T-helper 17 cell (primary cell): ENCODE results near the gene IGF2BP3. TPM values are rescaled to one million over a fixed set of nuclear protein-coding genes. Genes with fewer than 3 reads are reported as not detected.
"Not testable (repeated sequence)": the region's sequence is repeated elsewhere in the genome, so short reads cannot be mapped to it uniquely, and the experiment has no call there.

Experiments
- ATAC-seq: fragments of 150-1000 bp; cut with Tn5 transposase; 2 replicates; pipeline ENCODE4 v1.10.0; 2021; ENCODE audit warnings: mild to moderate bottlenecking, moderate library complexity
- DNase-seq, 3 donors: peaks; one replicate each; pipeline versions ENCODE4 v3.0.0 to v3.0.0-alpha.2; 2020 to 2021
- H3K9me3 ChIP-seq: one replicate; pipeline ENCODE4 v1.7.0; 2013; ENCODE audit warnings: low read length, mild to moderate bottlenecking; ENCODE audit not compliant: control insufficient read depth, poor library complexity, severe bottlenecking
- H3K27ac Mint-ChIP-seq: one replicate; pipeline ENCODE4 v1.8.0; 2022; ENCODE audit warnings: mild to moderate bottlenecking, moderate library complexity, mixed read lengths
- H3K27me3 Mint-ChIP-seq: one replicate; pipeline ENCODE4 v1.8.0; 2022; ENCODE audit warnings: mixed read lengths
- H3K36me3 Mint-ChIP-seq: one replicate; pipeline ENCODE4 v1.8.0; 2022; ENCODE audit warnings: low read depth, mixed read lengths
- H3K4me1 Mint-ChIP-seq: one replicate; pipeline ENCODE4 v1.8.0; 2022; ENCODE audit warnings: mild to moderate bottlenecking, mixed read lengths
- H3K4me3 Mint-ChIP-seq: one replicate; pipeline ENCODE4 v1.8.0; 2022; ENCODE audit warnings: mild to moderate bottlenecking, moderate library complexity, mixed read lengths
- total RNA-seq, 4 donors: library from RNA in 2 of 4; stranded (reverse) in 2 of 4; gene quantifications; one replicate each; pipeline ENCODE4 v1.2.3 and lab custom pipeline; 2022 to 2026

The IGF2BP3 gene
- total RNA-seq, 2 donors from 2014 or later, result 1.4 to 11.0 TPM

DNA sequence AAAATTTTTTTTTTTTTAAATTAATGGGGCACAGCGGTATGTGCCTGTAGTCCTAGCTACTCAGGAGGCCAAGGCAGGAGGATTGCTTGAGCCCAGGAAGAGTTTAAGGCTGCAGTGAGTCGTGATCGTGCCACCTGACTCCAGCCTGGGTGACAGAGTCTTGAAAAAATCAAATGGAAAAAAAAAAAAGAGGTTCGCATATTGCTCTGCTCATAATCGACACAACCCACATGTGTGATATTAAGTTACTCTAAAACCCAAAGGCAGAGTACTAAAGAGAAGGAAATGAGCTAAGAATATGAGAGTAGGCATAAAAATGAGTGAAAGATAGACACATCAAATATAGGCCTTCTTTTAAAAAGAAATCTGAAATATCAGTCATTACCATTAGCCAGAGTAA is 66.3 kb downstream of the IGF2BP3 start:
- Mint-ChIP-seq H3K36me3 (no peaks in the 10 kb centered on the region), H3K27me3 (peaks cover 10% of the 10 kb centered on the region), H3K4me3 (no peak overlapping the region), H3K4me1 (no peaks in the 10 kb centered on the region), H3K27ac (no peak overlapping the region)
- no peak for DNase-seq
- no peaks in the 10 kb centered on the region for H3K9me3 ChIP-seq
- ATAC-seq, result no peak

DNA sequence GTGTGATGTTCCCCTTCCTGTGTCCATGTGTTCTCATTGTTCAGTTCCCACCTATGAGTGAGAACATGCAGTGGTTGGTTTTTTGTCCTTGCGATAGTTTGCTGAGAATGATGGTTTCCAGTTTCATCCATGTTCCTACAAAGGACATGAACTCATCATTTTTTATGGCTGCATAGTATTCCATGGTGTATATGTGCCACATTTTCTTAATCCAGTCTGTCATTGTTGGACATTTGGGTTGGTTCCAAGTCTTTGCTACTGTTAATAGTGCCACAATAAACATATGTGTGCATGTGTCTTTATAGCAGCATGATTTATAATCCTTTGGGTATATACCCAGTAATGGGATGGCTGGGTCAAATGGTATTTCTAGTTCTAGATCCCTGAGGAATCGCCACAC is 72.2 kb downstream of the IGF2BP3 start:
- H3K4me3 Mint-ChIP-seq, H3K9me3 ChIP-seq, H3K36me3 Mint-ChIP-seq, ATAC-seq, DNase-seq, H3K27ac Mint-ChIP-seq, H3K4me1 Mint-ChIP-seq: not testable (repeated sequence)
- H3K27me3 Mint-ChIP-seq, result peaks cover 17% of the 10 kb centered on the region

DNA sequence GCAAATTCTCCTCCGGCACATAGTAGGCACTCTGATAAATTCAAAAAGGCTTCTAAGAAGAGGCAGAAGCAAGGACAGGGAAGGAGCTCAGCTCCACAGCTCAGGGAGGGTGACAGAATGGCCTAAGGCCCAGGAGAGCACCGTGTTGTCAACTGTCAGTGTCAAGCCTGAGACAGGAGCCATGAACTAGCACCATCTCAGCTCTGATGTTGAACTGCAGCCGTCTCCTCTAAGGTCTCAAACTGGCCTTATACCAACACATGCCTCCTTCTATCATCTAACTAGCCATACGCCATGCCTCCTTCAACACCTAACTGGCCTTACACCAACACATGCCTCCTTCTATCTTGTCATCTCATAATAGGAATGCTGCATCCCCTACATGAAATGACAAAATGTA is 73.0 kb downstream of the IGF2BP3 start:
- DNase-seq (no peak), ATAC-seq (no peak)
- Mint-ChIP-seq H3K27me3 (peaks cover 15% of the 10 kb centered on the region), H3K4me3 (no peak overlapping the region), H3K27ac (no peak overlapping the region), H3K36me3 (no peaks in the 10 kb centered on the region), H3K4me1 (no peaks in the 10 kb centered on the region)
- H3K9me3 ChIP-seq, result no peaks in the 10 kb centered on the region

DNA sequence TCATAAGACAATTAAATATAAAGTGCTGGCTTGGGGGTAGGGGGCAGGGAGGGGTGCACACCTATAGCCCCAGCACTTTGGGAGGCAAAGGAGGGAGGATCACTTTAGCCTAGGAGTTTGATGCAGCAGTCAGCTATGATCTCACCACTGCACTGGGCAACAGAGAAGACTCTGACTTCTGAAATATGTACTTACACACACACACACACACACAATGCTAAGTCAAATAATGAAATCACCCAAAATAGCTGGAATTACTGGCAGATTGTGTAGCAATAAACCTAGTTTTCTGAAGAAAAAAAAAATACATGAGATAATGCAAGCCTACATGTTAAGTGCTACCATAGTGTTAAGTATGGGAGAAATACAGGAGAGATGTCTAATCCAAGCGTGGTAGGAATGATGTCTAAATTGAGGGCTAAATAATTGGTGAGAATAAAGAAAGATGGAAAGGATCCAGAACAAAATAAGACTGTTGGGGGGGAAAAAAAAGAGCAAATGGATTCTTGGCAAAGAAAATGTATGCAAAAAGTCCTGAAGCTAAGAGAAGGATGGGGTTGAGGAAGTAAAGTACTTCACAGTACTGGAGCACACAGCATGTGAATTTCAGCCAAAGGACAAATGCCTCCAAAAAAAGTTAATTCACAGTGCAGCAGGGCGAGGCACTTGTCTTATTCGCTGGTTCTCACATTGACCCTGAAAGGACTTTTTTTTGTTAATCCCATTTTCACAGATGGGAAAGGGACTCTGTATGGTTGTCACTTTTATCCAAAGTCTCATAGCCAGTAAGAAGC is 73.9 kb downstream of the IGF2BP3 start:
- ATAC-seq (no peak), DNase-seq (no peak)
- Mint-ChIP-seq H3K27me3 (peaks cover 13% of the 10 kb centered on the region), H3K36me3 (no peaks in the 10 kb centered on the region), H3K4me1 (no peaks in the 10 kb centered on the region), H3K4me3 (no peak overlapping the region), H3K27ac (no peak overlapping the region)
- no peaks in the 10 kb centered on the region for H3K9me3 ChIP-seq

DNA sequence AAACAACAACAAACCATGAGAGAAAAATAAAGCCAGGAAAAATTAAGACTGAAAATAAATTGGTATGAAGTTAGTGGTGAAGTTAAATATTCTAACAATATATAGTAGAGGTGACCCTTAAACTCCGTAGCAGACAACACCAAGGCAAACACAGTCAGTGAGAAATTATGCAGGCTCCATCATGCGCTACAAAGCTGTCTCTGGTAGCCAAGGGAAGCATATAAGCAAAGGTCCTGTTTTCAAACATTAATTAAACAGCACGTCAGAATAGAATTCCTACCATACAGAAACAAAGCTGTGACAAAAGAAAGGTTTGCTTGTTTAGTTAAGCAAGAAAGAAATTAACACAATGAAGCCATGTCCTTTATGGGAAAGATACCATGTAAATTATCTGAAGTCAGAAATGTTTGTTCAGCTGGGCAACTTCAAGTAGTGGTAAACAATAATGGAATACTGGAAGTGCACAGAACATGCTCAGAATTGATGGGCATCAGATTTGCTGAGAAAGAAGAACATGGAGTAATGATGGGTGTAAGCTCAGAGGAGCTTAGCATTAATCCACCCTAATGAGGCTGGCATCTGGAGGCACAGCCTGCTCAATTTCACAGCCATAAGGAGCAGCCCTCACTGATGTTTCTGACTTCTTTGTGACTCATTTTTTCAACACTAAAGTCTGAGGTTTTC is 75.7 kb downstream of the IGF2BP3 start:
- Mint-ChIP-seq H3K4me3 (no peak overlapping the region), H3K27me3 (peaks cover 13% of the 10 kb centered on the region), H3K4me1 (no peaks in the 10 kb centered on the region), H3K36me3 (no peaks in the 10 kb centered on the region), H3K27ac (no peak overlapping the region)
- no peak for DNase-seq
- no peaks in the 10 kb centered on the region for H3K9me3 ChIP-seq
- no peak for ATAC-seq

DNA sequence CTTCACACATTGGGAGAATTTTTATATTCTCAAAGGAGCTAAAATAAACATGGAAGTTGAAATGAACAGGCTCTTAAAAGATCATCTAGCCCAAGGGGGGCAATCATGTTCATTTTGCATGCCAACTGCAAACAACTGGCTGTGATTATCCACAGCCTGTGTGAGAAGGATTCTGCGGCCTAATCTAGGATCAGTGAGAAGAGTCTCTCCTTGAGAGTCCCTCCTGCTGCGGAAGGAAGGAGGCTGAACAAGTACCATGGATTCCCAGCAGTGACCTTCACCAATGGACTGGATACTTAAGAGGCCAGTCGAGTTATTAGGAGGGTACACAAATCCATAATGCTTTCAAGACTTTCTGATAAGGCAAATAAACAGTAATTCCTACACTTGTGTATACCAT is 76.7 kb downstream of the IGF2BP3 start:
- H3K4me1 Mint-ChIP-seq, result no peaks in the 10 kb centered on the region
- DNase-seq (no peak), ATAC-seq (no peak)
- H3K9me3 ChIP-seq, result no peaks in the 10 kb centered on the region
- H3K27me3 Mint-ChIP-seq, result peaks cover 13% of the 10 kb centered on the region
- no peak overlapping the region for H3K4me3 Mint-ChIP-seq
- H3K36me3 Mint-ChIP-seq, result no peaks in the 10 kb centered on the region
- H3K27ac Mint-ChIP-seq, result no peak overlapping the region

DNA sequence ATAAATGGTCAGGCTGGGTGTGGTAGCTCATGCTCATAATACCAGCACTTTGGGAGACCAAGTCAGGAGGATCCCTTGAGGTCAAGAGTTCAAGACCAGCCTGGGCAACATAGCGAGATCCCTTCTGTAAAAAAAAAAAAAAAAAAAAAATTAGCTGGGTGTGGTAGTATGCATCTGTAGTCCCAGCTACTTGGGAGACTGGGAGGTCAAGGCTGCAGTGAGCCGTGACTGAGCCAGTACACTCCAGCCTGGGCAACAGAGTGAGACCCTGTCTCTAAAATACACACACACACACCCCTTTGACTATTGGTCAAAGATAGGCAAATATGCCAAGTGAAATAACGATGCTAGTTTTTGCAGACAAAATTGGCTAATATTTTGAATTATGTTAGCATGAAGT is 80.6 kb downstream of the IGF2BP3 start:
- Mint-ChIP-seq H3K27me3 (peaks cover 14% of the 10 kb centered on the region), H3K27ac (no peak overlapping the region), H3K36me3 (no peaks in the 10 kb centered on the region), H3K4me3 (no peak overlapping the region), H3K4me1 (no peaks in the 10 kb centered on the region)
- no peak for DNase-seq
- ATAC-seq, result no peak
- H3K9me3 ChIP-seq, result no peaks in the 10 kb centered on the region

DNA sequence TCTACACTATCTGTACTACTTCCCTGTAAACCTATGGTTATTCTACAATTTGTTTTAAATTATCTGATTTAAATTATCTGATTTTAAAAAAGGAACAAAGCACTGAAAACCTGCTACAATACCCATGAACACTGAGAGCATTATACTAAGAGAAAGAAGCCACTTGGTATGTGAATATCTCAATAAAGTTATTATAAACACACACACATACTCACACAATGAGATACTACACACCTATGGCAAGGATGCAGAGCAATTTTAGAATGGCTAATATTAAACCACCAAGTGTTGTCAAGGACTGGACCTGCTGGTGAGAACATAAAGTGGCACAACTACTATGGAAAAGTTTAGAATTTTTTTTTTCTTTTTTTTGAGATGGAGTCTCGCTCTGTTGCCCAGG is 82.7 kb downstream of the IGF2BP3 start:
- ATAC-seq, result no peak
- no peak overlapping the region for H3K4me3 Mint-ChIP-seq
- no peak for DNase-seq
- H3K27ac Mint-ChIP-seq, result no peak overlapping the region
- H3K4me1 Mint-ChIP-seq, result no peaks in the 10 kb centered on the region
- H3K27me3 Mint-ChIP-seq, result peaks cover 21% of the 10 kb centered on the region
- no peaks in the 10 kb centered on the region for H3K36me3 Mint-ChIP-seq
- no peaks in the 10 kb centered on the region for H3K9me3 ChIP-seq

DNA sequence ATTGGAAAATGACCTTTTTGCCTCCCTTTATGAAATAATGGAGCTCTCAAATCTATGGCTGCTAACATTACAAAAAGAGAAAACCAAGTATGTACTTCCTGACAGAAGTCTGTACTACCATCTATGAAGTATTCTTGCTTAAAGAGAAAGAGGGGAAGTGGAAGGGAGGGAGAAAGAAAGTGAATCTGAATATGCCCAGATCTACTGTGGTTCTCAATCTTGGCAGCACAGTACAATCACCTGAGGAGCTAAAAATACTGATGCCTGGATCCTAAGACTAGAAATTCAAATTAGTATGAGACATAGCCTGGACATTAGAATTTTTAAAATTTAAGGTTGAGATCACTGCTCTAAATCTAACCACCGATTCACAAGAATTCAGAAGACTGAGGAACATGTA is 85.2 kb downstream of the IGF2BP3 start:
- no peak overlapping the region for H3K4me3 Mint-ChIP-seq
- H3K27me3 Mint-ChIP-seq, result peaks cover 31% of the 10 kb centered on the region
- no peaks in the 10 kb centered on the region for H3K4me1 Mint-ChIP-seq
- no peaks in the 10 kb centered on the region for H3K36me3 Mint-ChIP-seq
- no peaks in the 10 kb centered on the region for H3K9me3 ChIP-seq
- no peak for DNase-seq
- no peak for ATAC-seq
- no peak overlapping the region for H3K27ac Mint-ChIP-seq

DNA sequence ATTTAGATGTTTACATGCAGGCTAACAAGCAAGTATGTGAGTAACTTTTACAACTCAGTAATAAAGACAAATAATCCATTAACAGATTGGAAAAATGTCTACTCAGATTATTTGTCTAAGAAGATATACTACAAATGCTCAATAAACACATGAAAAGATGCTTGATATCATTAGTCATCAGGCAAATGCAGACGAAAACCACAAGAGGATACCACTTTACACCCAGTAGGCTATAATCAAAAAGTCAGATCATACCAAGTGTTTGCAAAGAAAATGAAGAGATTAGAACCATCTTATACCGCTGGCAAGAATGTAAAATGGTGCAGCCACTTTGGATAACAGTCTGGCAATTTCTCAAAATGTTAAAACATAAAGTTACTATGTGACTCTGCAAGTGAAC is 87.1 kb downstream of the IGF2BP3 start:
- H3K4me1 Mint-ChIP-seq, result no peaks in the 10 kb centered on the region
- ATAC-seq (no peak), DNase-seq (no peak)
- no peaks in the 10 kb centered on the region for H3K36me3 Mint-ChIP-seq
- peaks cover 39% of the 10 kb centered on the region for H3K27me3 Mint-ChIP-seq
- no peak overlapping the region for H3K4me3 Mint-ChIP-seq
- no peak overlapping the region for H3K27ac Mint-ChIP-seq
- H3K9me3 ChIP-seq, result no peaks in the 10 kb centered on the region

DNA sequence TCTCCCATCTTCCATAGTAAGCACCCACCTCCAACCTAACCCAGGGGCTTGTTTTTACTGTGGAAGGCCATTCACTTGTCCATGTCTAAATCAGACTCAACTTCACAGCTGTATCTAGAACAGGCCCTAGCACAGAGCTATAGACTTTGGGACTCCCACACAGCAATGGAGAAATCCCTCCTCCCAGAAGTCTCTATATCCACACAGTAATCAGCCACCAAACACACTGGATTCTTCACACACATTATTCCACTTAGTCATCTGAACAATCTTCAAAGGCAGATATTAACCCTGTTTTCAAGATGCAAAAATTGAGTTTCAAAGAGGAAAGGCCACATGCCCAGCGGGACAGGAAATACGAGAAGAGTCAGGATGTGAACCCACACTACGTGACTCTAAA is 89.3 kb downstream of the IGF2BP3 start:
- no peaks in the 10 kb centered on the region for H3K9me3 ChIP-seq
- H3K4me1 Mint-ChIP-seq, result no peaks in the 10 kb centered on the region
- ATAC-seq (no peak), DNase-seq (no peak)
- H3K36me3 Mint-ChIP-seq, result no peaks in the 10 kb centered on the region
- H3K27ac Mint-ChIP-seq, result no peak overlapping the region
- H3K27me3 Mint-ChIP-seq, result peaks cover 26% of the 10 kb centered on the region
- no peak overlapping the region for H3K4me3 Mint-ChIP-seq

DNA sequence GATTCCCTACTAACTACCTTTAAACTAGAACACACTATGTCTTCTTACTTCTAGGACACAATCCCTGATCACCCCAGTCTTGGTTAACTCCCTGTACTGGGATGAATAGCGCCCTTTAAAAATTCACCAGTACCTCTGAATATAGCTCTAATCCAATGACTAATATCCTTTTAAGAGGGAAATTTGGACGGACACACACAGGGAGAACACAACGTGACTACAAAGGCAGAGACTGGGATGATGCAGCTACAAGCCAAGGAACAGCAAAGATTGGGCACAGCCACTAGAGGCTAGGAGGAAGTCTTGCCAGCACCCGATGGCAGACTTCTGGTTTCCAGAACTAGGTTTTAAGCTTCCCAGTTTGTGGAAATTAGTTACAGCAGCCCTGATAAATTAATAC is 89.7 kb downstream of the IGF2BP3 start:
- Mint-ChIP-seq H3K27ac (no peak overlapping the region), H3K4me1 (no peaks in the 10 kb centered on the region), H3K27me3 (peaks cover 25% of the 10 kb centered on the region), H3K36me3 (no peaks in the 10 kb centered on the region), H3K4me3 (no peak overlapping the region)
- no peaks in the 10 kb centered on the region for H3K9me3 ChIP-seq
- ATAC-seq (no peak), DNase-seq (no peak)

DNA sequence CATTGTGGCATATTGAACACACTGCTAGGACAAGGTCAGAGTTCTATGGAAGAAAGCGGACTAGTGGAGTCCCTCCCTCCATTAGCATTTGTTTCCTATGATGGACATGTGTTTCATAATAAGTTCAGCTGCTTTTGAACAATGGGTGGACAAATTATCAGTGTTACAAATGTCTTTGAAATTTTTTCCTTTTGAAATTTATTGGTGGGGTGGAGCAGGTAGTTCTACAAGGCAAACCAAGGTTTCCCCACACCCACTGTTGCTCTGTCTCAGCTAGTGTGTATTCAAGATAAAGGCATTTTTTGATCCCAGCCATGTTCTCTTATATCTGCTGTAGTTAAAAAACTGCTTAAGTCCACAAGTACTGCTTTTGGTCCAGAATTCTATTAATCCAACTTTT is 91.3 kb downstream of the IGF2BP3 start:
- Mint-ChIP-seq H3K27ac (no peak overlapping the region), H3K4me1 (no peaks in the 10 kb centered on the region), H3K27me3 (peaks cover 26% of the 10 kb centered on the region), H3K4me3 (no peak overlapping the region), H3K36me3 (no peaks in the 10 kb centered on the region)
- DNase-seq (no peak), ATAC-seq (no peak)
- H3K9me3 ChIP-seq, result no peaks in the 10 kb centered on the region

DNA sequence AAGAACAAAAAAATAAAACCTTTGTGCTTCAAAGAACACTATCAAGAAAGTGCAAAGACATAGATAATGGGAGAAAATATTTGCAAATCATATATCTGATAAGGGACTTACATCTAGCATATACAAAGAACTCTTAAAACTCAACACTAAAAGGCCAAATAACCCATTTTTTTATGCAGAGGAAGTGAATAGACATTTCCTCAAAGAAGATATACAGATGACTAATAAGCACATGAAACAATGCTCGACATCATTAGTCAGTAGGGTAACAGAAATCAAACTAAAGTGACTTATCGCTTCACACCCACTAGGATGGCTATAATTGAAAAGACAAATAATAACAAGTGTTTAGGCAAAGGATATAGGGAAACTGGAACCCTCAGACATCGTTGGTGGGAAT is 93.2 kb downstream of the IGF2BP3 start:
- Mint-ChIP-seq H3K36me3 (no peaks in the 10 kb centered on the region), H3K4me3 (no peak overlapping the region), H3K4me1 (peaks cover 10% of the 10 kb centered on the region), H3K27me3 (peaks cover 32% of the 10 kb centered on the region), H3K27ac (no peak overlapping the region)
- ATAC-seq, result no peak
- H3K9me3 ChIP-seq, result no peaks in the 10 kb centered on the region
- DNase-seq, result no peak
